Activated CD4-positive, alpha-beta T cell treated with anti-CD3 and anti-CD28 coated beads, Interleukin-2, amount 50 U/mL, for 24 hours (primary cell): ENCODE data around the gene FAM76B.

Experiments
- DNase-seq, 2 donors: peaks; one replicate each; pipeline ENCODE4 v3.0.0-alpha.2; 2020; ENCODE audit warnings: low read depth in 1 of 2, low spot score in 1 of 2

FAM76B gene

DNA sequence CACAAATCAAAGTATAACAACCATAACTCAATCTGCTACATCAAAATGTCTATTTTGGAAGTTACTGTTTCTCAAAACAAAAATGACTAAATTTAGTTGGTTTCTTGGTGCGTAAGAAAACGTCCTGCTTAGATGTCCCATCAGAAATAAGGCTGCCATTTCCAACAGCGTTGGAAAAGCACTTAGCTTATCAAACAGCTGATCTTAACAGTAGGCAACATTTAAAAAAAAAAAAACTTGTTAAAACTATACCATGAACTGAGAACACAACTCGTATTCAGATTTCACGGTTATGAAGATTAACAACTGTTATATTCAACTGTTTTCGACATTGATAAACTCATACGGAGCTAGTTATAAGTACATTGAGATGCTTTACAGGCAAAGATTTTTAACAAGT, 3.1 kb upstream of the FAM76B start:
- no peak for DNase-seq

DNA sequence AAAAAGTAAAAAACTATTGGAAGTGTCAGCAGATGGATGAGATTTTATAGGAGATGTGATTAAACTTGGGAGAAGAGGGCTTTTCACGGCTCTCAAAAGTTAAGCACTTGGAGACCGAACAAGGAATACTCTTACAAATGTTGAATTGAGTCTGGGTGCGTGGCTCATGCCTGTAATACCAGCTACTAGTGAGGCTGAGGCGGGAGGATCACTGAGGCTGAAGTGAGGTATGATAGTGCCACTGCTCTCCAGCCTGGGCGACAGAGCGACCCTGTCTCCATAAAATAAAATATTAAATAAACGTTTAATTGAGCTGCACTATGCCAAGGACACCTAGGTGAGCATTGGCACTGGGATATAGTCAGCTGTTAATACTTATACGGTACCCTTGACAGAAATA, 2.6 kb upstream of the FAM76B start:
- DNase-seq = no peak

DNA sequence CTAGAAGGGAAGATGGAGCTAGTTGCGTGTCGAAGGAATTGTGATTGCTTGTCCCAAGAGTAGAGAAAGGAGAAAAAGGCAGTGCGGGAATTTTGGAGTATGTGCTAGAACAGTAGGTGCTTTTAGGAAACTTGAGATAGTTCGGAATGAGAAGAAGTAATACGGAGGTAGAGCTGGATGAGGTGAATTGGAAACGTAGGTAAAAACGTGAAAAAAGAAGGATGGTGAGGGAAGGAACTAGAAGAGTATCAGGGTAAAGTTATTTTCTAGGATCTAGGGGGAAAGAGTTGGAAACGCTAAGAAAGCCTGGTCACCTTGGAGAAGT, 2.1 kb upstream of the FAM76B start:
- no peak for DNase-seq

DNA sequence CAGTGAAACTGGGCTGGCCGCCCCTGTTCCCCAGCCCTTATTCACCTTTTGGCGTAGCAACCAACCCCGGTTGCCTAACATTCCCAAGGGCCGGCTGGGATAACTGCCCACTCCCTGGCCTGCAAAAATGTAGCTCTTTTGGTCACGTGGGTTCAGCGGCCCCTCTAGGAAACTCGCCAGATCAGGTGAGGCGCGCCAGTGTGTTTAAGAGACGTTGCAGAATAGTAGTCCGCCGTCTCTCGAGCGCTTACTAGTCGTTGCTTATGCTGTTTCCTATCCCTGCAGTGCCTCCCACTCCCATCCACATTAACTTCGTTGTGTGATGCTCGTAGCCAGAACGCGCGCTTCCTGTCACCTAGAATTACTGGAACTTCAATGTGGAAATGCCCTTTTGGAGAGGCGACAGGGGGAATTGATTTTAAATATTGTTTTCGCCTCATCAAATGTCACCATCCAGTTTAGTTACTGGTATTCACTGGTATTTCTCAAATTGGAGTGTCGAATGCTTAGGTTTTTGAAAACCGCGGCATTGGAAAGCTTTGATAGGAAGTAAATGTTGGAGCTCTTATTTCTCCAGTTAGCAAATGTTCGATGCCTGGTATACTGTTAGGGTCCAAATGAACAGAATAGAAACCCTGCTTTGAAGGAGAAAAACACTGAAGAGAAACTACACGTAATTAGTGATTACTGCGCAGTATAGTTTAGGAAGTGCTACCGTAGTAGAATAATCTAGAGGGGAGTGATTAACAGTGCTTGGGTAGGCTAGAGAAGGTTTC, 1.5 kb upstream of the FAM76B start:
- peak; percentile 30 to 42 for DNase-seq

DNA sequence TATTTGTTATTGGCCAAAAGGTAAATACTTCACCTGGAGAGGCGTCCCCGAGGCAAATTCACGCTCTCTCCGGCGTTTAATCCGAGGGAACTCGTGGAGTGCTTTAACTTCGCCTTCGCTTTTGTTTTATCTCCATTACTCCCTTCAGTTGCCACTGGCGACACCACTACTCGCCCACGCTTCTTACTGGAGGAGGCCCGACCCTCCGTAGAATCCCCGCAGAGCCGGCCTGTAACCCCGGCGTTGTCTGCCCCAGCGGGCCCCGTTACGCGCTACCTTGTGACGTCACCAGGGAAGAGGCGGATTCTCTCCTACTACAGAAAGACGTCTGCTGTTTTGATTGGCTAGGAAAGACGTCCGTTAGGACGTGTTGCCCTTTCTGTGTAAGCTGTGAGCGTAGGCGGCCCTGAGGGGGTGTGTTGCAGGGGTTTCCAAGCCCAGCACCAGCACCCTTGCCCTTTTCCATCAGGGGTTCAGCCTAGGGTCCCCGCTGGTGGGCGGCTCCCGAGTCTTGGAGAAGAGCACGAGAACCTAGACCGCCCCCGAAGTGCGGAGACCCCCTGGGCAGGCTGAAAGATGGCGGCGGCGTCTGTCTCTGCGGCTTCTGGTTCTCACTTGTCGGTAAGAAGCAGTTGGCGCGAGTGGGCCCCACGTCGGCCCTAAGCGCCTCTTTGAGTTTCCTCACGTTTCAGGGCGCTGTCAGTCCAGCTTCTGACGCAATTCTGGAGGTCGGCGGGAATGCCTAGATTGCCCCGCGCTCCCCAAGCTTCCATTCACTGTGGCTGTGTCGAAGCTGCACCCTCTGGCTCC, 746 bp upstream of the FAM76B start, which contains the start of gene CEP57:
CEP57 (plus strand) TSS at position 376 of the 810 bp plus-strand sequence; CDS start at position 577, 201 bp downstream.
- DNase-seq = peak; percentile 85 to 97

DNA sequence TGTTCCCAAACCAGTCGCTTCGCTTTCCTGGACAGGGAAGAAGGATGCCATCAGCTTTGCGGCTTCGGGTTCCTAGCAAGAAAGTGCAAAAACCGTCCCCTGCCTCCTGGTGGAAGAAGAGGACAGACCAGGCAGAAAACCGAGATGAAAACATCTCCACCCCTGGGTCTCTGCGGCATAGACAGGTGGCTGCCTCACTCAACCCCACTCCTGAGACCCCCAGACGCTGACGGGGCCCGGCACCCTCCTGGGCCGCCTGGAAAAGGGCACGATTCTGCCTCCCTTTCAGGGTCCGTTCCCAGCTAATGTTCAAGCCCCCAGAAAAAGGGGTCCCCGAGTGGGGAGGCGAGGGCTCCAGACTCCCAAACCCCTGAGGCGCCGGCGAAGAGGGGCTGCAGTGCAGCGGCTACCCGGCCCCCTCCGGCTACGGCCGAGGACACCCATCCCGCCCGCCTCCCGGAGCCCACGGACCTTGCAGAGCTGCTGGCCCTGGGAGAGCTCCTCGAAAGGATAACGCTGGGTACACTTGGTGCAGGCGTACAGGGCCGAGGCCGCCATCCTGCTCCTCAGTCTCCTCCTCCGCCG, 569 bp downstream of the FAM76B start:
- DNase-seq = peak; percentile 9 to 19

DNA sequence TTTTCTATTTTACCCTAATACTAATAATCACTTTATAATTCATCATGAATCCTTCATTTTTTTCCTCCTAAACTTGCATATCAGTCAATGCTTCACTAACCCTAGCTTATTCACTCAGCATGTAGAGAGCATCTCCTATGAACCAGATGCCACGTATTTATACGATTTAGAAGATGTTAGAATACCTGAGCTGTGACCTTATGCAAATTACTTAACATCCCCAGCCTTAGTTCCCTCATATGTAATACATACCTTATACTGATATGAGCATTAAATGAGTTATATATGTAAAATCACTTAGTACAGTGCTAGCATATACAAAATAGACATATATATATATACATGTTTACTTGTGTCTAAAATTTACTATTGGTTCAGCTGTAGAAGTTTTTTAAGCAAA, 9.0 kb downstream of the FAM76B start:
- no peak for DNase-seq

DNA sequence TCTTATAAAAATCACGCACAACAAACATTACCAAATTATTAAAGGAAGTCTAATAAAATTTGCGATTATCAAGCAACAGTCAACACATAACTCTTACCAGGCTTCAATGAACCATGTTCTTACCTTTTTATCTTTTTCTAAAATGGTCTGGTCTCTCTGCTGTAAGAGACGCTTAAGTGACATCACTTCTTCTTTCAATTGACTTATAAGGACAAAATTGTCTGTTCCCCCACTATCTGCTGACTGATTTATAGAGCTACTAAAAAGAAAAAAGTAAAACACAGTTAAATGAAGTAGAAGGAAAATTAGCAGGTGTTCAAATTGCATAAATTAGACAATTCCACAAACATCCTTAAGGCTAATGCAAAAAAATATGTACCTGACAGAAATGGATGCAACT, 10.9 kb downstream of the FAM76B start:
- no peak for DNase-seq

DNA sequence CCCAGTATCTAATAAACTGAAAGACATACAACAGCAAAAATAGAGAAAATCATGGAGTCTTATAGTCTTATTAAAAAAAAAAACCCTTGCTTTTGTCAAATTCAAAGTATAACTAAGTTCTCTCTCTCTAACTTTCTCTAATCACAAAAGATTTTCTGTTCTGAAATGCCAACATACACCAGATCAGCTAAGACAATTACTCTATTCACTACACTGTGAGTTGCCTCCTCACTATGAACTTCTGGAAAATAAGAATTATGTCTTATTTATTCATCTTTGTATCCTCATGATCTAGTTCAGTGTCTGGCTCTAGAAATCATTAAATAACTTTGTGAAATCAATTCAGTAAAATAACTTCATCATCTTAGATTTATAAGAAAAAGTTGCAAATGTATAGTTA, 12.7 kb downstream of the FAM76B start:
- no peak for DNase-seq

DNA sequence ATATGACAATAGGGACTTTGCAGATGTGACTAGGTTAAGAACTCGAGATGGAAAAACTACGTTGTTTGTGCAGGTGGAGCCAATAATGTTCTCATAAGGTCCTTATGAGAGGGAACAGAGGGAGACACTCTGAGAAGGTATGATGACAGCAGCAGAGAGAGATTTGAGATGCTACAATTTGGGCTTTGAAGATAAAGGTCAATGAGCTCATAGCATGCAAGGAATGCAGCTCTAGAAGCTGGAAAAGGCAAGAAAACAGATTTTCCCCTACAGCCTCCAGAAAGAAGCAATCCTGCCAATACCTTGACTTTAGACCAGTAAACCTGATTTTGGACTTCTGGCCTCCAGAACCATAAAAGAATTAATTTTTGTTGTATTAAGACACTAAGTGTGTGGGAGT, 21.1 kb downstream of the FAM76B start:
- DNase-seq = no peak

DNA sequence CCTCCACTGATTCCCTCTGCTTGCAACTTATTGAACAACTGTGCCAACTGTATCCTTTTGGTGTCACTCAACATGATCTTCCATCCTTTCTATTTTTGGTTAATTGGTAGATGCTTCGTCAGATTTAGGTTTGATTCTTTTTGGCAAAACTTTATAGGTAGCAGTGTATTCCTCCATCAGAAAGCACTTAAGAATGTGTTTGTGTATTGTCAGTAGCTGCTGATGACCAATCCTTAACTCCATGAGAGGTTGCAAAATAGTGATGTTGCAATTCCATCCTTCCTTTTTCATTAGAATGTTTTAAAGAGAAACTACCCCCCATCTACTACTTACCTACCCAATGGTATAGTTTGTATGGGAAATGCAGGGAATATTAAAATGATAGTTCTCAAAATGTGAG, 22.1 kb downstream of the FAM76B start:
- no peak for DNase-seq

DNA sequence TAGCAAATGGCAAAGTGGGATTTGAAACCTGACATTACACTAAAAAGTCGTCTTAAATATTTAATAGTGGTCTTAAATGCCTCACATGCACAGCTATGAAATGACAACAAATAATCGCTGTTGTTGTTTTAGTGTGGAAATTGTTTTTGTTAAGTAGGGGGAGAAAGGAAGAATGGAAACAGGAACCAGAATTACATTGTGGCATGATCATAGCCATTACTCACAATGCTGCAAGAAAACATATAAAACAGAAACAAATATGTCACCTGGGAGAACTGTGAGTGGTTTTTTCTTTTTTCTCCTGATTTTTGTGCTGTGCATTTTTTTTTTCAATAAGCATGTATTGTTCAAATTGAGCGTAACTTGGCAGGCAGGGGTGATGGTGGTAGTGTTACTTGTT, 22.9 kb downstream of the FAM76B start:
- no peak for DNase-seq

DNA sequence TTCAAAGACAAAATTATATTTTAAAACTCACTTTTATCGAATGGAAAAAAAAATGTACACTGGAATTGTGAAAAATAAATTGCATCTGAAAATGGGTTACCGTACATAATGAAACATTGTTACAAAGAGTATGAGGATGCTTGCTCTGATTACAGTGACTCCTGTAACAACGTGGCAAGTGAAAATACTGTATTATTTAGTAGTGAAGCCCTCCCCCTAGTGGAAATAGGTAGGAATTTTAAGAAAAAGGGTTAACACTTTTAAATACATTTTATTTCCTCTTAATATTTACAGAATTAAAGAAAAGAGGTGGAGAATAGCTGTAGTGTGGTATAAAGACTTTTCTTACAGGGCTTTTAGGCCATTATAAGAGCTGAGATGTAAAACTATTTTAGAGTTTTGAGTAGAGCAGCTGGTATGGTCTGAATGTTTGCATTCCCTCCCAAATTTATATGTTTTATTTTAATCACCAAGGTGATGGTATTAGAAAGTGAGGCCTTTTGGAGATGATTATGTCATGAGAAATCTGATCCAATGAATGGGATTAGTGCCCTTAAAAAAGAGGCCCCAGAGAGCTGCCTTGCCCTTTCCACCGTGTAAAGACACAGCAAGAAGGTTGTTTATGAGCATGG, 25.2 kb downstream of the FAM76B start:
- DNase-seq = peak in 1 of 2 donors; percentile 14

DNA sequence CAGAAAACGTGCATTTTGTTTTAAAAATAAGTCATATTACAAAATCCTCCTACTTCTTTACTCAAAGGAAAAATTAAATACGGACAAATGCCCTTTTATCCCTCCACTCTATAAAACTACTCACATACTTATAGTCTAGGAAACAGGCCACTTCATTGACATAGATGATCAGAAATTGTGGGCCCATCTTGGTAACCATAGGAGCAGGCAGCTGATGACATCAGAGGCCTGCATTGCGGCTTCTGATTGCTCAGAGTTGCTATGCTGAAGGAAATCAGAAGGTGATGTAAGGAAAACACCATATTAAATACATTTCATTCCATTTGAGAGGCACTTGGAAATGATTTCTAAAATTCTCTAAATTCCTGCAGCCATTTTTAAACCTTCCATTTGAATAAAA, 27.0 kb downstream of the FAM76B start:
- DNase-seq = no peak

DNA sequence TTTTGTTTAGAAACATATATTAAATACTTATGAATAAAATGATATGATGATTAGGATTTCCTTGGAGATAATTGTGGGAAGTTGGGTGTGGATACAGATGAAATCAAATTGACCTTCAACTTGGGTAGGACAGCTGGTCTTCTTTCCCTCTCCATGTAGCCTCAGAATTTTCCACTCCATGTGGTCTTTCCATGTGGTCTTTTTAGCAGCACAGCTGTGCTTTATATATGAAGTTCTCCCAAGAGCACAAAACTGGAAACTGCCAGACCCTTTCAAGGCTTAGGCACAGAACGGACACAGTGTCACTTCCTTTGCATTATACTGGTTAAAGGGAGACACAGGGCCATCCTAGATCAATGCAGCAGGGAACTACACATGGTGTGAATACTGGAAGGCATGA, 28.6 kb downstream of the FAM76B start:
- DNase-seq = no peak

DNA sequence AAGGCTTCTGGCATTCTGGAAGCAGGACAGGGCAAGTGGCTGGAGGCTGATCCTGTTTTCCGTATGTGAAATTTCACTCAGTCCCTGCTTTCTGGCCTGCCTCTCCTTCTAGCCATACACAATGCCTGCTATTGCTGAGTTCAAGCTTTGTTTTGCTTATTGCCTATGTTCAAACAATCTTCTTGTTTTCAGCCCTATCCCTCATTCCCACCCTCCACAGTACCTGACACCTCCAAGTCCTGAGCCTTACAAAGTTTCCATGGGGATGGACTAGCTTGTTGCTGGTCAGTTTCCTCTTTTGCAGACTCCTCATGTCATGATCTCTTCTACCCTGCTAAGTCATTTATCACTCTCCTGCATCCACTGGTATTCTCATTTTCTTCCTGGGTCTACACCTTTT, 38.1 kb downstream of the FAM76B start:
- no peak for DNase-seq

DNA sequence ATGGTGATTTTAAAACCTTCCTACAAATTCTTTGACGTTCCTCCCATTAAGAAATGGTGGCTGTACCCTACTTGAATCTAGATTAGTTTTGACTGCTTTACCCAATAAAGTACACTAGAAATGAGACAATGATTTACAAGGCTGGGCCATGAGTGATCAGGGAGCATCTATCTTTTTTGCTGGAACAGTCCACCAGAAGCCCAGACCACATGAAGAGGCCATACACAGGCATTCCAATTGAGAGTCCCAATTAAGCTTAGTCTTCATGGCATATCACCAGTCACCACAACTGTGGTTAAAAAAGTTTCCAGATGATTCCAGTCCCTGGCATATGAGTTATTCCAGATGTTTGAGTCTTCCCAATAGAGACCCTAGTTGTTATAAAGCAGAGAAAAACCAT, 39.5 kb downstream of the FAM76B start:
- DNase-seq = no peak

DNA sequence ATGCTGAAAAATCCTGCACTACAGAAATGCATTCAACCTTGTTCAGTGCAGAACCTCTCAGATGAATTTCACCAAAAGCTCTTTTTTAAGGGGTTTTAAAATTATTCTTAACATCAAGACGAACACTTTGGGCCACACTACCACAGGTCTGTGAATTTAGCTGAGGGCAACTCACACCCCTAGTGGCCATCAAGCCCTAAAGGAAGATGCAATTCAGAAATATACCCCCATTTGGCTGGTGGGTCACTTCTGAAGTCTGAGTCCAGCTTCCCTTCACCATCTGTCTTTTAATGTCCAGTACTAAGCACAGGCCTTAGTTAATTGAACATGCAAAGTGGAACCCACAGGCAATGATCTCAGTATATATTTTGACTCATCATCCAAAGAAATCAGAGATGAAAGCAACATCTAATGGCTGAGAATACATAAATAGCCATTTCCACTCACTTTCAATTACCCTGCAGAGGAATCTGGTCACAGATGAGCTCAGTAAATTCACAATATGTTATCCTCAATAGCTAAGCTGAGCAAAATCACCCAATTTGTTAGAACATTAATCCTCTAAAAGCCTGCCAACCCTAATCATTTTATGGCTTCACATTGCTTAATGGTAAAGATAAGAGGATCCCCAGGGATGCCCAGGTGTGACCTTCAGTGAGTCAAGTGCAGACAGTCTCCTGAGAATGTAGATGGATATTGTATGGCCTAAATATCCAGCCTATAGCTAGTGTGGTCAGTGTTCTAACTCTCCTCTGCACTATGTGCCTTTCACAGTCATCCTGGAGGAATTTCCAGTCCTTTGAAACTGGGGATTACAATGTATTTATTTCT, 50.3 kb downstream of the FAM76B start:
- DNase-seq = no peak

DNA sequence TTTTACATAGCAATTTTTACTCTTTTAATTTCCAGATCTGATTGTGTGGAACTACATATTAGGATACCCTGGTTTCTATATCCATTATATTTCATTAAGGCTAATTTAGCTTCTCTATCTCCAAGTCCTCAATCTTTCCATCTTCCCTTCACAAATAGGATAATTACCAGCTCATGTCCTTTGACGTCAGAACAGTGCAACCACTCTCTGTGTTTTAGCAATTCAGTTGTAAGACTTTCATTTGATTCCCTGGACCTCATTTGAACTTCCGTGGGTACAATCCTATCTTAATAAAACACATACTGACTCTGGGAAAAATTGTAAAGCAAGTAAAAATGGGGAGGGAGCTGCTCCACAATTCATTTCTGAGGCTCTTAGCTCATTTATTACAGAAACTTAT, 52.8 kb downstream of the FAM76B start:
- DNase-seq = no peak

DNA sequence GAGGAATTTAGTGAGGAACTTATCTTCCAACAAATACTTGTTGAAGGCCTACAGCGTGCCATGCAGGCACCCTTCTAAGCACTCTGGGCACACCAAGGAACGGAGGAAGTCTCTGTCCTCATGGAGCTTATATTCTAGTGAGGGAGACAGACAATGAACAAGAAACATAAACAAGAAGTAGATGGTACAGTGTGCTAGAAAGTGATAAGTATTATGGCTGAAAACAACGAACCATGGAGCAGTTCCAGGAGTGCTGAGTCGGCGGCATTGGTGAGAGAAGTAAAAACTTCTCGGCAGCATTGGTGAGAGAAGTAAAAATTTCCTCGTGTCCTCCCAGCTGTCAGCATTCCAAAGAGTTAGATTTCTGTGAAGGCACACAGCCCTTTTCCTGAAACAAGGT, 53.2 kb downstream of the FAM76B start:
- DNase-seq = no peak

DNA sequence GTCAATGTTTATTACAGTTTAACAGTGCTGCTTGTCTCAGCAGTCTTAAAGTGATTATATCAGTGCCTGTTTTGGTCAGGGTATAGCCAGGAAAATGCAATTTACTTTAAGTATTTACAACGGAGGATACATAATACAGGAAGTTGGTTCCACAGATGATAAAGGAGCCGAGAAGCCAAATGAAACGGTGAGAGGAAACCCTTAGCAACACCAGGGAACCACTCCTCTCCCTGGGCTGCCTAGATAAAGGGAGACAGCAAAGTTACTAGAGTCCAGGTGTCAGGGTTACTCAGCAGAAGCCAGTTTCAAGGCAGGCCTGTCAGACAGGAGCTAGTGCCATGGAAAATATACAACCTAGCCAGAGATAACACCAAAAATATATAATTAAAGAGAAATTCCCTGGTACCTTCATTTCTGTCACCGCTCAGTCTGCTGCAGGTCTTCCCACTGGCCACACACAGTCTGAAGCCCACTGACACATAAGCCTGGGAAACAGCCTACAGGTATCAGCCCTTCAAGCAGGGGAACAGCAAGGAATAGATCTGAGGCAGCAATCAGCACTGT, 55.5 kb downstream of the FAM76B start:
- DNase-seq = no peak
